Measurements from ENCODE around the gene RAPGEF4.

RAPGEF4 gene

DNA sequence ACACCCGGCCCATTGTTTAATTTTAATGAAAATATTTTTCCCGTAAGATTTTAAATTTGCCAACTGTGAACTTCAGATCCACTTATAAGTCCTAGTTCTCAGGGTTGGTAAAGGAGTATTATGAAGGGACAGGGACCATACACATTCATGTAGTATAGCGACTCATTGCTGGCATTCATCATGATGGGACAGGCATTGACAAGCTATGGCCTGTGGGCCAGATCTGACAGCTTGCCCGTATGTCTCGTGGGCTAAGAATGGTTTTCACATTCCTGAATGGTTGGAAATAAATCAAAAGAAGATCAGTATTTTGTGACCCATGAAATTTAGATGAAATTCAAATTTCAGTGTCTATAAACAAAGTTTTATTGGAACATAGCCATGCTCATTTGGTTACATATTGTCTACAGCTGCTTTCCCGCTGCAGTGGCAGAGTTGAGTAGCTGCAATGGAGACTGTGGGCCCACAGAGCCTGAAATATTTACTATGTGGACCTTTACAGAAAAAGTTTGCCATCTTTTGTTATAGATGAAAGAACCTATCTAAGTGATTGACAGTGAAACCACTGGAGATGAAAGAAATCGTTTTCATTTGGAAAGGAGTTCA, 4.1 kb downstream of the RAPGEF4 start:
- peaks cover 2 to 45% (median 20%) of the 10 kb centered on the region in 3 experiments for H3K27me3 ChIP-seq (ENCODE audit: control insufficient read depth in 3 of 3, insufficient read depth in 3 of 3, low read depth in 1 of 3, low read length in 3 of 3)
- no peak overlapping the region for H3K23ac ChIP-seq (ENCODE audit: low read depth, low read length, poor library complexity)
- H2AFZ ChIP-seq (ENCODE audit: low read length): no peak overlapping the region
- no peak overlapping the region for H3K4me3 ChIP-seq (ENCODE audit: low read length in 2 of 2)
- H3K4me2 ChIP-seq (ENCODE audit: insufficient read depth, low read length, poor library complexity, severe bottlenecking): no peak overlapping the region
- no peak overlapping the region for H2BK15ac ChIP-seq (ENCODE audit: low read length)
- no peak overlapping the region for H2AK5ac ChIP-seq (ENCODE audit: low read depth, low read length)
- no peaks in the 10 kb centered on the region for H3K79me1 ChIP-seq (ENCODE audit: low read depth, low read length)
- H3K36me3 ChIP-seq (replicated peaks in 1 of 2; ENCODE audit: control insufficient read depth in 2 of 2, insufficient read depth in 2 of 2, low read length in 2 of 2): no peaks in the 10 kb centered on the region
- no peak overlapping the region for H2BK12ac ChIP-seq (ENCODE audit: low read length)
- H3K4ac ChIP-seq (ENCODE audit: low read length): no peak overlapping the region
- WGBS, 2 donors (ENCODE audit: extremely low coverage in 2 of 2, insufficient read length in 2 of 2, insufficient replicate concordance in 1 of 2): no CpG with 5 or more reads among the region's 7 CpGs
- H3K9me3 ChIP-seq (replicated peaks in 1 of 2; ENCODE audit: control insufficient read depth in 2 of 2, insufficient read depth in 1 of 2, low read depth in 1 of 2, low read length in 2 of 2): peaks cover 0 to 2% of the 10 kb centered on the region in 2 donors
- H2BK120ac ChIP-seq (ENCODE audit: low read depth, low read length): no peak overlapping the region
- no peak overlapping the region for H3K27ac ChIP-seq (replicated peaks; ENCODE audit: low read length)
- no peak overlapping the region for H3K14ac ChIP-seq (ENCODE audit: low read length)
- H3K4me1 ChIP-seq (ENCODE audit: control insufficient read depth in 2 of 2, insufficient read depth in 1 of 2, low read depth in 1 of 2, low read length in 2 of 2): peaks cover 2 to 3% of the 10 kb centered on the region in 2 donors
- H4K91ac ChIP-seq (ENCODE audit: low read depth, low read length, poor library complexity): no peak overlapping the region
- H3K18ac ChIP-seq (ENCODE audit: low read length): no peak overlapping the region
- DNase-seq (ENCODE audit: low spot score): no peak
- no peak overlapping the region for H2BK5ac ChIP-seq (ENCODE audit: low read length)
- no peak overlapping the region for H4K8ac ChIP-seq (ENCODE audit: low read depth, low read length)
- no peak overlapping the region for H3K9ac ChIP-seq (ENCODE audit: low read depth, low read length, poor library complexity)

DNA sequence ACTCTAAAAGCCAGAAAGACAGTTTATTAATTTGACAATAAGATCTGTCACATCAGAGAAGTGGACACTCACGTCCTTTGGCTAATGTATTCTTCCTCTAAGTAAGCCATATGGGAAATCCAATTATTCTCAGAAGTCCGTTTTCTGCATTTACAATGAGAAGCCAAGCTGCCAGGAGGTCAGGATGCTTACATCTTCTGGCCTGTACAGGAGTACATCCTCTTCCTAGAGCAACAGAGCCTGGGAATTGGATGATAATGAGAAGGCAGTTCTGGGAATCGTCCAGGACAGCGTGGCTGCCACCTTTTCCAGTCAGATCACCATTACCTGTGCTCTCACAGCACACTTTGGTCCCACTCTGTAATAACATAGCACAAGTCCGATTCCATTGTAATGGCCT, 5.2 kb downstream of the RAPGEF4 start:
- Histone ChIP-seq H3K9me3 (replicated peaks in 1 of 2; ENCODE audit: control insufficient read depth in 2 of 2, insufficient read depth in 1 of 2, low read depth in 1 of 2, low read length in 2 of 2) (peaks cover 0 to 2% of the 10 kb centered on the region in 2 donors), H3K23ac (ENCODE audit: low read depth, low read length, poor library complexity) (no peak overlapping the region), H3K4me3 (ENCODE audit: low read length in 2 of 2) (no peak overlapping the region), H2BK15ac (ENCODE audit: low read length) (no peak overlapping the region), H2AK5ac (ENCODE audit: low read depth, low read length) (no peak overlapping the region), H3K79me1 (ENCODE audit: low read depth, low read length) (no peaks in the 10 kb centered on the region), H4K91ac (ENCODE audit: low read depth, low read length, poor library complexity) (no peak overlapping the region), H3K27ac (replicated peaks; ENCODE audit: low read length) (no peak overlapping the region), H3K4me1 (ENCODE audit: control insufficient read depth in 2 of 2, insufficient read depth in 1 of 2, low read depth in 1 of 2, low read length in 2 of 2) (peaks cover 2 to 3% of the 10 kb centered on the region in 2 donors), H4K8ac (ENCODE audit: low read depth, low read length) (no peak overlapping the region), H2BK12ac (ENCODE audit: low read length) (no peak overlapping the region), H3K4ac (ENCODE audit: low read length) (no peak overlapping the region), H3K27me3 (ENCODE audit: control insufficient read depth in 3 of 3, insufficient read depth in 3 of 3, low read depth in 1 of 3, low read length in 3 of 3) (peaks cover 2 to 38% (median 10%) of the 10 kb centered on the region in 3 experiments), H3K4me2 (ENCODE audit: insufficient read depth, low read length, poor library complexity, severe bottlenecking) (no peak overlapping the region), H2BK5ac (ENCODE audit: low read length) (no peak overlapping the region), H3K36me3 (replicated peaks in 1 of 2; ENCODE audit: control insufficient read depth in 2 of 2, insufficient read depth in 2 of 2, low read length in 2 of 2) (no peaks in the 10 kb centered on the region), H2BK120ac (ENCODE audit: low read depth, low read length) (no peak overlapping the region), H3K9ac (ENCODE audit: low read depth, low read length, poor library complexity) (no peak overlapping the region), H2AFZ (ENCODE audit: low read length) (no peak overlapping the region), H3K14ac (ENCODE audit: low read length) (no peak overlapping the region), H3K18ac (ENCODE audit: low read length) (no peak overlapping the region)
- WGBS, 2 donors (ENCODE audit: extremely low coverage in 2 of 2, insufficient read length in 2 of 2, insufficient replicate concordance in 1 of 2): no CpG with 5 or more reads among the region's 5 CpGs
- no peak for DNase-seq (ENCODE audit: low spot score)

DNA sequence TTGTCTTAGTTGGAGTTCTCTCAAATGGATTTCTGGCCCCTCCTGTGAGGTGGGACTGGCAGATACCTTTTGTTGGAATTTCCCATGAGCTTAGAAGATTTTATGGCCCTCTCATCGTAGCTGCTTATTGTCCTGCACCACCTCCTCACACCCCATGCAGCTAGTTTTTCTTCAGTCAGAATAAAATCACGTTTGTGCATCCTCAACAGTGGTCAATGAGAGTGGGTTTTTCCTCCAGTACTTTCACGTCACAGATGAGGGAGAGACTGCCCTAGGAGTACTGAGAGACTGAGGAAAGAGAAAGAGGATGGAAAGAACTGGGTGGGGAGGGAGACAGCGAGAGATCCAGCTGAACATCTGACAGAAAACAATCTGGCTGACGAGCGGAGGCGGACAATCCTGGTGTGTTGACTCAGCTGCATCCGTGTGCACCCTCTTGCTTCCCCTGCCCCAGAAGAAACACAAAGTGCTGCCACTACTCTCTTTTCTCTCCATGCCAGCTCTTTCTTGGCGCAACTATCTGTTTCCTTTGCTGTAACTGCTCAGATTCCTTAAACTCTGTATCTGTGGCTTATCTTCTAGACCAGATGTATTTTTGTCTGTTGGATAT, 7.4 kb downstream of the RAPGEF4 start:
- H3K36me3 ChIP-seq (replicated peaks in 1 of 2; ENCODE audit: control insufficient read depth in 2 of 2, insufficient read depth in 2 of 2, low read length in 2 of 2): no peaks in the 10 kb centered on the region
- peaks cover 0 to 17% (median 0%) of the 10 kb centered on the region in 3 experiments for H3K27me3 ChIP-seq (ENCODE audit: control insufficient read depth in 3 of 3, insufficient read depth in 3 of 3, low read depth in 1 of 3, low read length in 3 of 3)
- H3K4me3 ChIP-seq (ENCODE audit: low read length in 2 of 2): no peak overlapping the region
- DNase-seq (ENCODE audit: low spot score): no peak
- peak overlapping the region; percentile 30 for H2AFZ ChIP-seq (ENCODE audit: low read length)
- H3K79me1 ChIP-seq (ENCODE audit: low read depth, low read length): no peaks in the 10 kb centered on the region
- peaks cover 0 to 2% of the 10 kb centered on the region in 2 donors for H3K4me1 ChIP-seq (ENCODE audit: control insufficient read depth in 2 of 2, insufficient read depth in 1 of 2, low read depth in 1 of 2, low read length in 2 of 2)
- H3K14ac ChIP-seq (ENCODE audit: low read length): no peak overlapping the region
- no peak overlapping the region for H3K4ac ChIP-seq (ENCODE audit: low read length)
- no peak overlapping the region for H4K91ac ChIP-seq (ENCODE audit: low read depth, low read length, poor library complexity)
- H3K18ac ChIP-seq (ENCODE audit: low read length): no peak overlapping the region
- no peak overlapping the region for H3K4me2 ChIP-seq (ENCODE audit: insufficient read depth, low read length, poor library complexity, severe bottlenecking)
- peaks cover 0 to 2% of the 10 kb centered on the region in 2 donors for H3K9me3 ChIP-seq (replicated peaks in 1 of 2; ENCODE audit: control insufficient read depth in 2 of 2, insufficient read depth in 1 of 2, low read depth in 1 of 2, low read length in 2 of 2)
- WGBS, 2 donors (ENCODE audit: extremely low coverage in 2 of 2, insufficient read length in 2 of 2, insufficient replicate concordance in 1 of 2): no CpG with 5 or more reads among the region's 9 CpGs
- no peak overlapping the region for H4K8ac ChIP-seq (ENCODE audit: low read depth, low read length)
- no peak overlapping the region for H2AK5ac ChIP-seq (ENCODE audit: low read depth, low read length)
- H3K27ac ChIP-seq (replicated peaks; ENCODE audit: low read length): no peak overlapping the region
- no peak overlapping the region for H3K23ac ChIP-seq (ENCODE audit: low read depth, low read length, poor library complexity)
- no peak overlapping the region for H2BK5ac ChIP-seq (ENCODE audit: low read length)
- no peak overlapping the region for H2BK15ac ChIP-seq (ENCODE audit: low read length)
- H2BK12ac ChIP-seq (ENCODE audit: low read length): no peak overlapping the region
- H2BK120ac ChIP-seq (ENCODE audit: low read depth, low read length): no peak overlapping the region
- H3K9ac ChIP-seq (ENCODE audit: low read depth, low read length, poor library complexity): no peak overlapping the region

DNA sequence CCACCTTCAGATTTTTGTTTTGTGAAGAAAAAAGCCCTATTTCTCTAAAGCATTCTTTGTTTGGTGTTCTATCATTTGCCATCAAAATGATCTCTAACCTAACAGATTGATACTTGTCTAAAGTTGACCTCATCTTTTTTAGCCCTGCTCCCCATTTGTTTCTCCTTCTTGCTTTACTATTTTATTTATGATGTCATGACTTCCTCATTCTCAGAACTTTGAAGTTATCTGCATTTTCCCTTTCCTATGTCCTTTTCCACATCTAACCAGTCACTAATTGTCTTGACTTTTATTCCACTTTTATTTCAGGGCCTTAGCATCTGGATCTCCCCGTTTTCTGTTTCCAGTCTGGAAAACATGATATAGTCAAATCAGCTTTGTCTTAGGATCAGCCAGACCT, 8.3 kb downstream of the RAPGEF4 start:
- no peak for DNase-seq (ENCODE audit: low spot score)
- Histone ChIP-seq H3K18ac (ENCODE audit: low read length) (no peak overlapping the region), H3K4me1 (ENCODE audit: control insufficient read depth in 2 of 2, insufficient read depth in 1 of 2, low read depth in 1 of 2, low read length in 2 of 2) (peaks cover 0 to 2% of the 10 kb centered on the region in 2 donors), H3K4me2 (ENCODE audit: insufficient read depth, low read length, poor library complexity, severe bottlenecking) (no peak overlapping the region), H2AFZ (ENCODE audit: low read length) (peak overlapping the region; percentile 30), H3K27me3 (ENCODE audit: control insufficient read depth in 3 of 3, insufficient read depth in 3 of 3, low read depth in 1 of 3, low read length in 3 of 3) (peaks cover 0 to 9% (median 0%) of the 10 kb centered on the region in 3 experiments), H3K27ac (replicated peaks; ENCODE audit: low read length) (no peak overlapping the region), H4K91ac (ENCODE audit: low read depth, low read length, poor library complexity) (no peak overlapping the region), H3K9me3 (replicated peaks in 1 of 2; ENCODE audit: control insufficient read depth in 2 of 2, insufficient read depth in 1 of 2, low read depth in 1 of 2, low read length in 2 of 2) (peaks cover 0 to 2% of the 10 kb centered on the region in 2 donors), H3K14ac (ENCODE audit: low read length) (no peak overlapping the region), H3K79me1 (ENCODE audit: low read depth, low read length) (no peaks in the 10 kb centered on the region), H2AK5ac (ENCODE audit: low read depth, low read length) (no peak overlapping the region), H3K4me3 (ENCODE audit: low read length in 2 of 2) (no peak overlapping the region), H3K4ac (ENCODE audit: low read length) (no peak overlapping the region), H2BK120ac (ENCODE audit: low read depth, low read length) (no peak overlapping the region), H2BK15ac (ENCODE audit: low read length) (no peak overlapping the region), H3K23ac (ENCODE audit: low read depth, low read length, poor library complexity) (no peak overlapping the region), H2BK12ac (ENCODE audit: low read length) (no peak overlapping the region), H3K9ac (ENCODE audit: low read depth, low read length, poor library complexity) (no peak overlapping the region), H4K8ac (ENCODE audit: low read depth, low read length) (no peak overlapping the region), H2BK5ac (ENCODE audit: low read length) (no peak overlapping the region), H3K36me3 (replicated peaks in 1 of 2; ENCODE audit: control insufficient read depth in 2 of 2, insufficient read depth in 2 of 2, low read length in 2 of 2) (no peaks in the 10 kb centered on the region)
- whole genome bisulfite sequencing, 2 donors (ENCODE audit: extremely low coverage in 2 of 2, insufficient read length in 2 of 2, insufficient replicate concordance in 1 of 2): no CpG with 5 or more reads among the region's 1 CpG
